ENCODE results near the gene RBM12. TPM values are rescaled to one million over a fixed set of nuclear protein-coding genes. Genes with fewer than 3 reads are reported as not detected.
"Not testable (repeated sequence)": the region's sequence is repeated elsewhere in the genome, so short reads cannot be mapped to it uniquely, and the experiment has no call there.

Gene RBM12, protein sequence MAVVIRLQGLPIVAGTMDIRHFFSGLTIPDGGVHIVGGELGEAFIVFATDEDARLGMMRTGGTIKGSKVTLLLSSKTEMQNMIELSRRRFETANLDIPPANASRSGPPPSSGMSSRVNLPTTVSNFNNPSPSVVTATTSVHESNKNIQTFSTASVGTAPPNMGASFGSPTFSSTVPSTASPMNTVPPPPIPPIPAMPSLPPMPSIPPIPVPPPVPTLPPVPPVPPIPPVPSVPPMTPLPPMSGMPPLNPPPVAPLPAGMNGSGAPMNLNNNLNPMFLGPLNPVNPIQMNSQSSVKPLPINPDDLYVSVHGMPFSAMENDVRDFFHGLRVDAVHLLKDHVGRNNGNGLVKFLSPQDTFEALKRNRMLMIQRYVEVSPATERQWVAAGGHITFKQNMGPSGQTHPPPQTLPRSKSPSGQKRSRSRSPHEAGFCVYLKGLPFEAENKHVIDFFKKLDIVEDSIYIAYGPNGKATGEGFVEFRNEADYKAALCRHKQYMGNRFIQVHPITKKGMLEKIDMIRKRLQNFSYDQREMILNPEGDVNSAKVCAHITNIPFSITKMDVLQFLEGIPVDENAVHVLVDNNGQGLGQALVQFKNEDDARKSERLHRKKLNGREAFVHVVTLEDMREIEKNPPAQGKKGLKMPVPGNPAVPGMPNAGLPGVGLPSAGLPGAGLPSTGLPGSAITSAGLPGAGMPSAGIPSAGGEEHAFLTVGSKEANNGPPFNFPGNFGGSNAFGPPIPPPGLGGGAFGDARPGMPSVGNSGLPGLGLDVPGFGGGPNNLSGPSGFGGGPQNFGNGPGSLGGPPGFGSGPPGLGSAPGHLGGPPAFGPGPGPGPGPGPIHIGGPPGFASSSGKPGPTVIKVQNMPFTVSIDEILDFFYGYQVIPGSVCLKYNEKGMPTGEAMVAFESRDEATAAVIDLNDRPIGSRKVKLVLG
- total RNA-seq (10 to 100 TPM; 91.7 to 95.2 TPM), total RNA-seq (99.8 to 387 (median 162) reads per million in 172 experiments)
- 55.1 TPM for polyA plus RNA-seq (2013, experiment 1 of 2)
- polyA plus RNA-seq (2013, experiment 2 of 2) = 70.7 TPM

DNA sequence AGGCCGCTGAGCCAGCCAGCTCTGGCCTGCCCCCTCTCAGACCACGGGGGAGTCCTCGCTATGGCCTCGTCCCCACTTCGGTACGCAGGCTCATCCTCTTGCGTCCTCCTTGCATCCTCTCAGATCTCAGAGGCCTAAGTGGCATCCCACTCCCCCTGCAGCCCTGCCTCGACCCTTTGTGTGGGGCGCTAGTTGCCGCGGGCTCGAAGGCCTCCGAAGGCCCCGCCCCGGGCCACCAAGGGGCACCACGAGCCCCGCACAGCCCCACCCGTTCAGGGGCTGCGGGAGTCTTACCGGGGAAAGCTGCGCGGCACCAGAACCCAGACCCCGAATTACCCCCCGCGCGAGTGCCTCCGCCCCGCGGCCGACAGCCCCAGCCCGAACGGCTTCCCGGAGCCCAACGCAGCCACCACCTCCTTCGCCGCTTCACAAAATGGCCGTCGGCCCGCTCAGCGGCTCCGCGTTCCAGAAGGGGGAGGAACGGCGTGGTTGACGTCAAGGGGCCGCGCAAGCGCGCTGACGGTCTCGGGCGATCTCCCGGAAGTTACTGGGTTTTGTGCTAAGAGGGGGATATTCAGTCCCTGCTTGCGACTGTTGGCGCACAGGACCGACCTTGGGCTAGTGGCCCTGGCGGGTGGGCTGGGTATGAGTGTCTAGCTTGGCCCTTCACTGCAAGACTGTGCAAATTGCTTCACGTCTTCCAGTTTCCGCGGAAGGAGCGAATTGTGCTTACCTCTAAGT is at the start of gene RBM12, which contains the start of gene CPNE1:
RBM12 (minus strand) TSS at position 435 of the 741 bp plus-strand sequence. CDS start 9,578 bp downstream, outside the sequence.
CPNE1 (minus strand) TSS at position 435 of the 741 bp plus-strand sequence. CDS start 31,977 bp downstream, outside the sequence.
- intact Hi-C loops (cut with DNase I, micrococcal nuclease) = loop anchor here (1.0 to 5.0 kb wide), 9 partner anchors 34 to 172 kb away; partner anchors contain the start of genes ERGIC3 (in 2 of the 2), NFS1 (in 2 of the 2), RBM39 (in 2 of the 2) and ROMO1 (in 2 of the 2)

DNA sequence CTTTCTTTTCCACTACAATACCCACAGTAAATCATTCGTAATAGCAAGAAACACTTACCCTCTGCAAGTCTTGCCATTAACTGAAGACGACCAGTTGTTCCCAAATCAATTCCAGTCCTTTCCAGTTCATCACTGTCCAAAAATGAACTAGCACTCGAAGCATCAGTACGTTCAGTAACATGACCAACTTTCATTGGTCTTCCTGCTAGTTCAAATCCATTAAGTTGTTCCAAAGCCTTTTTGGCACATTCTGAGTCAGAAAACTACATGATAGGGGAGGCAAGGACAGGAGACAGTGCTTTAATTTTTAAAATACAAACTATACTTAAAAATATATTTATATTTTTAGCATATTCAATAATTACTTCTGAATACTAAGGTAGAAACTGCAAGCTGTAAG is 49.4 kb upstream of the RBM12 start:
- Mint-ChIP-seq H3K4me3 (peak overlapping the region; percentile 15), H3K27ac (no peak overlapping the region), H3K27me3 (no peaks in the 10 kb centered on the region), H3K4me1 (ENCODE audit: low read depth) (peaks cover 62% of the 10 kb centered on the region), H3K36me3 (ENCODE audit: low read depth) (peaks cover 96% of the 10 kb centered on the region), H3K9me3 (no peaks in the 10 kb centered on the region)
- DNase-seq (no peak), ATAC-seq (ENCODE audit: poor library complexity) (no peak)
- Histone ChIP-seq H3K27ac (ENCODE audit: low read depth in 1 of 2, low read length in 2 of 2) (no peak overlapping the region), H3K27me3 (ENCODE audit: control insufficient read depth in 1 of 2, insufficient read depth in 2 of 2, low read length in 2 of 2) (no peaks in the 10 kb centered on the region), H3K4me1 (ENCODE audit: insufficient read depth, low read length) (peaks cover 41% of the 10 kb centered on the region), H3K9me3 (ENCODE audit: control insufficient read depth in 1 of 2, insufficient read depth in 1 of 2, low read length in 2 of 2) (no peaks in the 10 kb centered on the region), H3K36me3 (ENCODE audit: insufficient read depth, low read length) (peaks cover 97% of the 10 kb centered on the region), H3K4me3 (ENCODE audit: low read length) (no peak overlapping the region)
- ChIA-PET POLR2A (no interaction called here), CTCF (interaction anchor here (0.6 to 1.2 kb wide), 2 partner anchors 88 to 95 kb away, joined by 3 to 4 read pairs; no protein-coding TSS in a partner anchor)
- TF ChIP-seq, protein P1, sequence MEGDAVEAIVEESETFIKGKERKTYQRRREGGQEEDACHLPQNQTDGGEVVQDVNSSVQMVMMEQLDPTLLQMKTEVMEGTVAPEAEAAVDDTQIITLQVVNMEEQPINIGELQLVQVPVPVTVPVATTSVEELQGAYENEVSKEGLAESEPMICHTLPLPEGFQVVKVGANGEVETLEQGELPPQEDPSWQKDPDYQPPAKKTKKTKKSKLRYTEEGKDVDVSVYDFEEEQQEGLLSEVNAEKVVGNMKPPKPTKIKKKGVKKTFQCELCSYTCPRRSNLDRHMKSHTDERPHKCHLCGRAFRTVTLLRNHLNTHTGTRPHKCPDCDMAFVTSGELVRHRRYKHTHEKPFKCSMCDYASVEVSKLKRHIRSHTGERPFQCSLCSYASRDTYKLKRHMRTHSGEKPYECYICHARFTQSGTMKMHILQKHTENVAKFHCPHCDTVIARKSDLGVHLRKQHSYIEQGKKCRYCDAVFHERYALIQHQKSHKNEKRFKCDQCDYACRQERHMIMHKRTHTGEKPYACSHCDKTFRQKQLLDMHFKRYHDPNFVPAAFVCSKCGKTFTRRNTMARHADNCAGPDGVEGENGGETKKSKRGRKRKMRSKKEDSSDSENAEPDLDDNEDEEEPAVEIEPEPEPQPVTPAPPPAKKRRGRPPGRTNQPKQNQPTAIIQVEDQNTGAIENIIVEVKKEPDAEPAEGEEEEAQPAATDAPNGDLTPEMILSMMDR (IDR thresholded peaks at IDR 0.05) = no peak
- intact Hi-C loops (cut with DNase I, micrococcal nuclease) = loop anchor here in 1 of 2 experiments (2.0 kb wide), 1 partner anchor 21 kb away; no protein-coding TSS in a partner anchor

More for the DNA sequence above, at the start of gene RBM12, which contains the start of gene CPNE1:
- Mint-ChIP-seq H3K4me1 (ENCODE audit: low read depth) (peaks cover 49% of the 10 kb centered on the region), H3K4me3 (peak within 1 kb of the TSS; percentile 89), H3K27me3 (no peaks in the 10 kb centered on the region), H3K36me3 (ENCODE audit: low read depth) (peaks cover 33% of the 10 kb centered on the region), H3K27ac (peak within 1 kb of the TSS; percentile 99), H3K9me3 (no peaks in the 10 kb centered on the region)
- DNase-seq (peak; percentile 87 to 97 (median 92)), ATAC-seq (ENCODE audit: poor library complexity) (peak; percentile 67)
- TF ChIP-seq, protein P1 (IDR thresholded peaks at IDR 0.05) = no peak
- peak within 1 kb of the TSS; percentile 97 for H3K4me3 ChIP-seq (ENCODE audit: low read length)
- POLR2A ChIA-PET = interaction anchor here (0.8 to 8.2 kb wide), 20 partner anchors 9 to 518 kb away, joined by 3 to 147 read pairs (median 10); partner anchors contain the start of genes CEP250, EDEM2, ERGIC3 and NFS1
- peaks cover 37% of the 10 kb centered on the region for H3K4me1 ChIP-seq (ENCODE audit: insufficient read depth, low read length)
- CTCF ChIA-PET = interaction anchor here (0.9 to 8.1 kb wide), 5 partner anchors 35 to 77 kb away, joined by 3 to 57 read pairs (median 6); partner anchors contain the start of genes NFS1, RBM39 and ROMO1
- H3K27ac ChIP-seq (ENCODE audit: low read depth in 1 of 2, low read length in 2 of 2) = peak within 1 kb of the TSS; percentile 99
- peaks cover 14% of the 10 kb centered on the region for H3K36me3 ChIP-seq (ENCODE audit: insufficient read depth, low read length)
- no peaks in the 10 kb centered on the region for H3K9me3 ChIP-seq (ENCODE audit: control insufficient read depth in 1 of 2, insufficient read depth in 1 of 2, low read length in 2 of 2)
- H3K27me3 ChIP-seq (ENCODE audit: control insufficient read depth in 1 of 2, insufficient read depth in 2 of 2, low read length in 2 of 2) = no peaks in the 10 kb centered on the region

DNA sequence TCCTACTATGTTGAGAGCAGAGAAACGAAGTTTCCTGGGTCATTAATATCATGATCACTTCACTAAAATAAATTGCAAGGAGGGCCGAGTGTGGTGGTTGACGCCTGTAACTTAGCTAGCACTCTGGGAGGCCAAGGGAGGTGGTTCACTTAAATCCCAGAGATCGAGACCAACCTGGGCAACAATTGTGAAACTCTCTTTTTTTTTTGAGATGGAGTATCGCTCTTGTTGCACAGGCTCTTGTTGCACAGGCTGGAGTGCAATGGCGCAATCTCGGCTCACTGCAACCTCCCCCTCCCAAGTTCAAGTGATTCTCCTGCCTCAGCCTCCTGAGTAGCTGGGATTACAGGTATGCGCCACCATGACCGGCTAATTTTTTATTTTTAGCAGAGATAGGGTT is 48.4 kb upstream of the RBM12 start:
- ATAC-seq (ENCODE audit: poor library complexity); H3K27me3 ChIP-seq (ENCODE audit: control insufficient read depth in 1 of 2, insufficient read depth in 2 of 2, low read length in 2 of 2); intact Hi-C loops (cut with DNase I, micrococcal nuclease); H3K4me3 ChIP-seq (ENCODE audit: low read length); DNase-seq; H3K27me3 Mint-ChIP-seq; H3K27ac ChIP-seq (ENCODE audit: low read depth in 1 of 2, low read length in 2 of 2); H3K9me3 ChIP-seq (ENCODE audit: control insufficient read depth in 1 of 2, insufficient read depth in 1 of 2, low read length in 2 of 2); H3K9me3 Mint-ChIP-seq: not testable (repeated sequence)
- H3K36me3 Mint-ChIP-seq (ENCODE audit: low read depth) = peaks cover 96% of the 10 kb centered on the region
- peak overlapping the region; percentile 47 for H3K27ac Mint-ChIP-seq
- peaks cover 69% of the 10 kb centered on the region for H3K4me1 Mint-ChIP-seq (ENCODE audit: low read depth)
- CTCF ChIA-PET = interaction anchor here (0.7 to 0.9 kb wide), 2 partner anchors 26 to 108 kb away, joined by 3 read pairs; no protein-coding TSS in a partner anchor
- H3K36me3 ChIP-seq (ENCODE audit: insufficient read depth, low read length) = peaks cover 97% of the 10 kb centered on the region
- POLR2A ChIA-PET = interaction anchor here (0.7 to 3.6 kb wide), 2 partner anchors 29 to 31 kb away, joined by 3 to 20 read pairs; partner anchors contain the start of gene RBM39
- H3K4me1 ChIP-seq (ENCODE audit: insufficient read depth, low read length) = peaks cover 33% of the 10 kb centered on the region
- H3K4me3 Mint-ChIP-seq = peak overlapping the region; percentile 30
